ENCODE measurements around the gene DCAKD. TPM values are rescaled to one million over a fixed set of nuclear protein-coding genes. Genes with fewer than 3 reads are reported as not detected.

Gene DCAKD
- 24.2 TPM for total RNA-seq
- long read RNA-seq, transcript DCAKD-208 (5 exons, 2,054 nt), result major isoform, 15 of 20 reads
- long read RNA-seq, partial matches to known transcripts, result 0 of 20 reads
- long read RNA-seq, other reads (novel, unspliced or antisense), result 3 of 20 reads

GRCh38 chr17:45051060-45051719 lies at the start of gene DCAKD:
Gene DCAKD (minus strand): TSS chr17:45051632. CDS start chr17:45034885, 16,747 bp downstream.
- intact Hi-C loops (cut with DNase I), result no loop called here

GRCh38 chr17:45098869-45099616 lies 47.6 kb upstream of the DCAKD start:
- DNase-seq (ENCODE audit: missing footprints) (peak; percentile 93), ATAC-seq (peak; percentile 80)
- intact Hi-C loops (cut with DNase I), result loop anchor here (2.0 to 5.0 kb wide), 2 partner anchors 77 to 178 kb away; no protein-coding TSS in a partner anchor

More at GRCh38 chr17:45051060-45051719, at the start of gene DCAKD:
- DNase-seq (ENCODE audit: missing footprints) (peak; percentile 98), ATAC-seq (peak; percentile 99)

GRCh38 chr17:45098081-45098868 lies 46.8 kb upstream of the DCAKD start:
- ATAC-seq, result no peak
- intact Hi-C loops (cut with DNase I), result loop anchor here (2.0 to 5.0 kb wide), 2 partner anchors 76 to 177 kb away; no protein-coding TSS in a partner anchor
- DNase-seq (ENCODE audit: missing footprints), result no peak

GRCh38 chr17:45096926-45097325 lies 45.5 kb upstream of the DCAKD start:
- intact Hi-C loops (cut with DNase I), result loop anchor here (5.0 kb wide), 1 partner anchor 75 kb away; no protein-coding TSS in a partner anchor
- no peak for DNase-seq (ENCODE audit: missing footprints)
- ATAC-seq, result no peak

- ATAC-seq, result no peak
- DNase-seq (ENCODE audit: missing footprints), result no peak
- intact Hi-C loops (cut with DNase I), result loop anchor here (5.0 kb wide), 1 partner anchor 74 kb away; no protein-coding TSS in a partner anchor
Observed at GRCh38 chr17:45096141-45096540, 44.7 kb upstream of the DCAKD start.

GRCh38 chr17:45093444-45094110 lies 42.1 kb upstream of the DCAKD start:
- intact Hi-C loops (cut with DNase I), result no loop called here
- DNase-seq (ENCODE audit: missing footprints) (no peak), ATAC-seq (peak; percentile 79)

- DNase-seq (ENCODE audit: missing footprints) (peak; percentile 85), ATAC-seq (peak; percentile 95)
- intact Hi-C loops (cut with DNase I), result no loop called here
Observed at GRCh38 chr17:45092911-45093430, 41.5 kb upstream of the DCAKD start.

GRCh38 chr17:45091778-45092425 lies 40.5 kb upstream of the DCAKD start:
- intact Hi-C loops (cut with DNase I), result no loop called here
- DNase-seq (ENCODE audit: missing footprints) (no peak), ATAC-seq (no peak)

- ATAC-seq (no peak), DNase-seq (ENCODE audit: missing footprints) (no peak)
- intact Hi-C loops (cut with DNase I), result no loop called here
Observed at GRCh38 chr17:45090711-45091110, 39.3 kb upstream of the DCAKD start.

GRCh38 chr17:45088741-45089140 lies 37.3 kb upstream of the DCAKD start:
- DNase-seq (ENCODE audit: missing footprints), result no peak
- ATAC-seq, result no peak
- intact Hi-C loops (cut with DNase I), result no loop called here

GRCh38 chr17:45087978-45088377 lies 36.5 kb upstream of the DCAKD start:
- no peak for ATAC-seq
- intact Hi-C loops (cut with DNase I), result no loop called here
- no peak for DNase-seq (ENCODE audit: missing footprints)

GRCh38 chr17:45087504-45087975 lies 36.1 kb upstream of the DCAKD start:
- intact Hi-C loops (cut with DNase I), result no loop called here
- ATAC-seq (peak; percentile 49), DNase-seq (ENCODE audit: missing footprints) (no peak)

GRCh38 chr17:45086865-45087503 lies 35.6 kb upstream of the DCAKD start:
- intact Hi-C loops (cut with DNase I), result no loop called here
- DNase-seq (ENCODE audit: missing footprints), result no peak
- no peak for ATAC-seq

- intact Hi-C loops (cut with DNase I), result no loop called here
- ATAC-seq (no peak), DNase-seq (ENCODE audit: missing footprints) (no peak)
Observed at GRCh38 chr17:45086391-45086790, 35.0 kb upstream of the DCAKD start.

GRCh38 chr17:45081047-45081703 lies 29.7 kb upstream of the DCAKD start:
- intact Hi-C loops (cut with DNase I), result no loop called here
- ATAC-seq (peak; percentile 35), DNase-seq (ENCODE audit: missing footprints) (no peak)

- DNase-seq (ENCODE audit: missing footprints) (no peak), ATAC-seq (no peak)
- intact Hi-C loops (cut with DNase I), result no loop called here
Observed at GRCh38 chr17:45077643-45078042, 26.2 kb upstream of the DCAKD start.

All from Right ventricle myocardium inferior (tissue), 1 donor.